Type B pancreatic cell (in vitro differentiated cells): ENCODE results near the gene SPATA31E1. TPM values are rescaled to one million over a fixed set of nuclear protein-coding genes. Genes with fewer than 3 reads are reported as not detected.

ENCODE experiments used
- DNase-seq: peaks from one replicate; pipeline ENCODE4 v3.0.0; 2021; ENCODE audit warnings: mixed read lengths; ENCODE audit not compliant: unreplicated experiment; ENCODE audit errors: extremely low spot score
- H3K27ac Mint-ChIP-seq: 2 replicates; pipeline ENCODE4 v1.8.0; 2021; ENCODE audit warnings: mild to moderate bottlenecking, mixed read lengths
- H3K27me3 Mint-ChIP-seq: 2 replicates; pipeline ENCODE4 v1.8.0; 2021; ENCODE audit warnings: mixed read lengths
- H3K36me3 Mint-ChIP-seq: 2 replicates; pipeline ENCODE4 v1.8.0; 2021; ENCODE audit warnings: mixed read lengths
- H3K4me1 Mint-ChIP-seq: one replicate; pipeline ENCODE4 v1.8.0; 2021; ENCODE audit warnings: mixed read lengths; ENCODE audit not compliant: unreplicated experiment
- H3K4me3 Mint-ChIP-seq: 2 replicates; pipeline ENCODE4 v1.8.0; 2021; ENCODE audit warnings: mild to moderate bottlenecking, mixed read lengths
- H3K9me3 Mint-ChIP-seq: 2 replicates; pipeline ENCODE4 v1.8.0; 2021; ENCODE audit warnings: mixed read lengths
- total RNA-seq: library from RNA; stranded (reverse); gene quantifications from 2 replicates; pipeline ENCODE4 v1.2.1, GENCODE V29; 2021; ENCODE audit warnings: low replicate concordance
- TF ChIP-seq, protein P1 (sequence below): fragments of 200-600 bp; sonication (generic); conservative IDR thresholded peaks from 2 replicates; pipeline ENCODE4 v1.5.0; 2021; ENCODE audit warnings: antibody characterized with exemption, mild to moderate bottlenecking

Gene SPATA31E1
- total RNA-seq, 1 donor from 2014 or later: not detected

- H3K4me3 Mint-ChIP-seq: no peak overlapping the region
- no peaks in the 10 kb centered on the region for H3K27me3 Mint-ChIP-seq
- TF ChIP-seq, protein P1, sequence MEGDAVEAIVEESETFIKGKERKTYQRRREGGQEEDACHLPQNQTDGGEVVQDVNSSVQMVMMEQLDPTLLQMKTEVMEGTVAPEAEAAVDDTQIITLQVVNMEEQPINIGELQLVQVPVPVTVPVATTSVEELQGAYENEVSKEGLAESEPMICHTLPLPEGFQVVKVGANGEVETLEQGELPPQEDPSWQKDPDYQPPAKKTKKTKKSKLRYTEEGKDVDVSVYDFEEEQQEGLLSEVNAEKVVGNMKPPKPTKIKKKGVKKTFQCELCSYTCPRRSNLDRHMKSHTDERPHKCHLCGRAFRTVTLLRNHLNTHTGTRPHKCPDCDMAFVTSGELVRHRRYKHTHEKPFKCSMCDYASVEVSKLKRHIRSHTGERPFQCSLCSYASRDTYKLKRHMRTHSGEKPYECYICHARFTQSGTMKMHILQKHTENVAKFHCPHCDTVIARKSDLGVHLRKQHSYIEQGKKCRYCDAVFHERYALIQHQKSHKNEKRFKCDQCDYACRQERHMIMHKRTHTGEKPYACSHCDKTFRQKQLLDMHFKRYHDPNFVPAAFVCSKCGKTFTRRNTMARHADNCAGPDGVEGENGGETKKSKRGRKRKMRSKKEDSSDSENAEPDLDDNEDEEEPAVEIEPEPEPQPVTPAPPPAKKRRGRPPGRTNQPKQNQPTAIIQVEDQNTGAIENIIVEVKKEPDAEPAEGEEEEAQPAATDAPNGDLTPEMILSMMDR: no peak
- DNase-seq: no peak
- H3K4me1 Mint-ChIP-seq: peaks cover 10% of the 10 kb centered on the region
- H3K36me3 Mint-ChIP-seq: no peaks in the 10 kb centered on the region
- H3K27ac Mint-ChIP-seq: no peak overlapping the region
- H3K9me3 Mint-ChIP-seq: peaks cover 11% of the 10 kb centered on the region
These were observed 24.7 kb upstream of the SPATA31E1 start for GRCh38 chr9:87857948-87858335.

- TF ChIP-seq, protein P1: no peak
- no peaks in the 10 kb centered on the region for H3K36me3 Mint-ChIP-seq
- no peak overlapping the region for H3K27ac Mint-ChIP-seq
- DNase-seq: no peak
- no peaks in the 10 kb centered on the region for H3K27me3 Mint-ChIP-seq
- no peak overlapping the region for H3K4me3 Mint-ChIP-seq
- peaks cover 2% of the 10 kb centered on the region for H3K4me1 Mint-ChIP-seq
- peaks cover 11% of the 10 kb centered on the region for H3K9me3 Mint-ChIP-seq
These were observed 23.5 kb upstream of the SPATA31E1 start for GRCh38 chr9:87859137-87859536.

DNA sequence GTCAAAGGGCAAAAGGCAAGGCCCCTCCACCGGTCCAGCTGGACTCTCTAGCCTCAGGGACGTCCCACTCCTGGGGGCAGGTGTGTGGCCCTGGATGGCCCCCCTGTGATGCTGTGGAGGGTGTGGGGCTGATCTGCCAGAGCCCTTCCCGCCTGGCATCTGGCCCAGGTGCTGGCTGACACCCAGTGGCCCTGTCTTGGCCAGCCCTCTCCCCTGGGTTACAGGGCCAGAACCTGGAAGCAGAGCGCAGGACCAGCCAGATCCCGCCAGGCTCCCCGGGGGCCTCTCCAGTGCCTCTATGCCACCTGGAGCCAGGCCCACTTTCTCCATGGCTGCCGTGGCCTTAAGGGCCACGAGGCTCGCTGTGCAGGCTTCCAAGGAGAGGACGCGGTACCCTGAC is 22.9 kb upstream of the SPATA31E1 start:
- Mint-ChIP-seq H3K4me1 (no peaks in the 10 kb centered on the region), H3K36me3 (no peaks in the 10 kb centered on the region), H3K9me3 (peaks cover 11% of the 10 kb centered on the region), H3K27ac (no peak overlapping the region), H3K4me3 (no peak overlapping the region), H3K27me3 (no peaks in the 10 kb centered on the region)
- TF ChIP-seq, protein P1: no peak
- no peak for DNase-seq

DNA sequence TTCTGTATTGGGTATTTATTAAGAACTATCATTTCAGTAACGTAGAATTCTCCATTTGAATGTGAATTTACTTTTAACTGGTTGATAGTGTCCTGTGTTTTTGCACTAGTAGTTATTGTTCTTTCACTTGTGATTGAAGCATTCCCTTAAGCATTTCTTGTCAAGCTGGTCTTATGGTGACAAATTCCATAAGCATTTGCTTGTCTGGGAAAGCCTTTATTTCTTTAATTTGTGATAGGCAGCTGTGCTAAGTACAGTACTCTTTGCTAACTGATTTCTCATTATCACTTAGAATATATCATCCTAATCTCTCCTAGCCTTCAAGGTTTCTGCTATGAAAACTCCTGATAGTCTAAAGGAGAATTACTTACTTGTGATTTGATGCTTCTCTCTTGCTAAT is 21.3 kb upstream of the SPATA31E1 start:
- H3K4me3 Mint-ChIP-seq: no peak overlapping the region
- no peak overlapping the region for H3K27ac Mint-ChIP-seq
- no peak for DNase-seq

DNA sequence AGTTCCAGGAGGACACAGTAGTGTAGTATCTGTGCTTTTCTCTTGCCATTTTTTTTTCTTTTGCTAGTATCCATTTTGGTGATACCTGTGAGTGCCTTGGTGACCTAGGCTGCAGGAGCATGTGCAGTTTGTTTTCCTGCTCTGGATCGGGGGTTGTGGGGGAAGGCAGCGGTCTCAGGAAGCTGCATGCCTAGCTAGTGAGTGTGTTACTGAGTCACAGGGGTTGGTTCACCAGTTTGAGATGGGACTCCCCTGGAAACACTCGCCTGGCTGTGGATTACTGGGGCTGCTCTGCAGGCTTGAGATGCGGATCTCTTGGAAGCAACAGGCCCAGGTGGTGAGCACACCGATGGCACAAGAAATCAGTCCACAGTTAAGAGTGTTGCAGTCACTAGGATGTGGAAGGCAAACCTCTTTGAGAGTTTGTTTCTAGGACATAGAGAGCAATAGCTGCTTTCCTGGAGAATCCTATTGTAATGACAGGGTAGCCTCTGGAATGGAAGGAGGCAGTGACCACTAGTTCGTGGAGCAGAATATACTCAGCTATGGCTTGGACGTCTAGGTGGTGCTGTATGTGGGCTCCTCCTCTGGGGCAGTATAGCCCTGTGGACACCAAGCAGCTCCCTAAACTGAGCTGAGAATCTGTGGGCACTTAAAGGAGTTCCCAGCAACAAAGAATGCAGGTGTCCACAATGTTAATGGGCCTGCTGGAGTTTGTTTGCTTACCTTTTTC is 20.0 kb upstream of the SPATA31E1 start:
- no peaks in the 10 kb centered on the region for H3K36me3 Mint-ChIP-seq
- H3K27ac Mint-ChIP-seq: no peak overlapping the region
- no peak overlapping the region for H3K4me3 Mint-ChIP-seq
- no peaks in the 10 kb centered on the region for H3K4me1 Mint-ChIP-seq
- TF ChIP-seq, protein P1: no peak
- H3K9me3 Mint-ChIP-seq: peaks cover 11% of the 10 kb centered on the region
- no peak for DNase-seq
- H3K27me3 Mint-ChIP-seq: no peaks in the 10 kb centered on the region

More for the DNA sequence above, 21.3 kb upstream of the SPATA31E1 start:
- TF ChIP-seq, protein P1: no peak
- no peaks in the 10 kb centered on the region for H3K36me3 Mint-ChIP-seq
- no peaks in the 10 kb centered on the region for H3K4me1 Mint-ChIP-seq
- H3K9me3 Mint-ChIP-seq: peaks cover 11% of the 10 kb centered on the region
- H3K27me3 Mint-ChIP-seq: no peaks in the 10 kb centered on the region
